Myocyte (in vitro differentiated cells): Measurements from ENCODE around the gene MS4A4A. TPM values are rescaled to one million over a fixed set of nuclear protein-coding genes. Genes with fewer than 3 reads are reported as not detected.
"Not testable (repeated sequence)": the region's sequence is repeated elsewhere in the genome, so short reads cannot be mapped to it uniquely, and the experiment has no call there.

Experiments
- DNase-seq: peaks from one replicate; pipeline ENCODE4 v3.0.0-alpha.2; 2012; ENCODE audit warnings: low read depth
- total RNA-seq: library from RNA; depleted of rRNA; stranded (reverse); fragments of >200 nt; gene quantifications from 2 replicates; pipeline ENCODE4 v1.2.3, GENCODE V29; 2014

MS4A4A gene
- total RNA-seq, 1 donor from 2014 or later: not detected

DNA sequence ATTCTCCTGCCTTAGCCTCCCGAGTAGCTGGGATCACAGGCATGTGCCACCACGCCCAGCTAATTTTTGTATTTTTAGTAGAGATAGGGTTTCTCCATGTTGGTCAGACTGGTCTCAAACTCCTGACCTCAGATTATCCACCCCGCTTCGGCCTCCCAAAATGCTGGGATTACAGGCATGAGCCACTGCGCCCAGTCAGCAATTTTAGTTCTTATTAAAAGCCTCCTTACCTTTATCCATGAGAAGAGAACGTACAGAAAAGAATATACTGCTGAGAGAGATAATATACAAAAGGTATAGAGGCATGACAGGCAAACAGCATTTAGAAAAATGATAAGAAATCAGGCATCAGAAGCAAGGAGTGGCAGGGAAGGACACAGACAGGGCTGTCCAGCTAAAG is 21.4 kb downstream of the MS4A4A start:
- DNase-seq: not testable (repeated sequence)

DNA sequence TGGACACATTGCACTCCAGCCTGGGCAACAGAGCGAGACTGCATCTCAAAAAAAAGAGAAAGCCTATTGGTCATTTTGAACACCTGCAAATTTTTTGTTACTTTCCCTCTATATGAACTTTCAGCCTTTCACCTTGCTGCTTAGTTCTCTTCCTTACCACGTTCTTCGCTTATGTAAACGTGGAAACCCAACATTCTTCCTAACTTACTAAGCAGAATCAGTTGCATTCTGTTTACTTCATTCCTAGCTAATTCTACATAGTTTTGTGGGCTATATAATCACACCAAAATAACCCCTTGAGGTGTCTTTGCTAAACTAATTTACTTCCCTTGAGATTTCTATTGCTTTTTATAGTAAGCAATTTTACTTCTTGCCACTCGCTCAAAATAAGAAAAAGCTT is 23.2 kb downstream of the MS4A4A start:
- DNase-seq: no peak

DNA sequence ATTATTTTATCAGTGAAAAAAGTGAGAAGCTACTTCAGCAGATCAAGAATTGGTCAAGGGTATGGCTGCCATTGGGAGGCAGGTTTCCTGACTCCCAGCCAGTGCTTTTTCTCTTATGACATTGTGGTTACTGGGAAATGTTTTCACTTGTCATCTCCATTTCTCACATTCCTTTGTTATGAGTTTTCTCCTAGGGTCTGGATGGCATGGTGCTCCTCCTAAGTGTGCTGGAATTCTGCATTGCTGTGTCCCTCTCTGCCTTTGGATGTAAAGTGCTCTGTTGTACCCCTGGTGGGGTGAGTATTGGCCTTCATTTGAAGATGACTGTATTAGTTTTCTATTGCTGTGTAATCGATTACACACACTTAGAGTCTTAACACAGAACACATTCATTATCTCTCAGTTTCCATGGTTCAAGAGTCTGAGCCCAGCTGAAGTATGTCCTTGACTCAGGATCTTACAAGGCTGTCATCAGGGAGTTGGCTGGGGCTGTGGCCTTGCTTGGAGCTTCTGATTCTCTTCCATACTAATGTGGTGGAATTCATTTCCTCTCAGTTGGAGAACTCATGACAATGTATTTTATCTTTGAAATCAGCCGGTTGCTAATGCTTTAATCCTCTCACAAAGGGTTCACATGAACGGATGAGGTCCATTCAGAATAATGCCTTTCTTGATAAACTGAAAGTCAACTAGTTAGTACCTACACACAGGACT is 25.6 kb downstream of the MS4A4A start:
- DNase-seq: peak; percentile 44

DNA sequence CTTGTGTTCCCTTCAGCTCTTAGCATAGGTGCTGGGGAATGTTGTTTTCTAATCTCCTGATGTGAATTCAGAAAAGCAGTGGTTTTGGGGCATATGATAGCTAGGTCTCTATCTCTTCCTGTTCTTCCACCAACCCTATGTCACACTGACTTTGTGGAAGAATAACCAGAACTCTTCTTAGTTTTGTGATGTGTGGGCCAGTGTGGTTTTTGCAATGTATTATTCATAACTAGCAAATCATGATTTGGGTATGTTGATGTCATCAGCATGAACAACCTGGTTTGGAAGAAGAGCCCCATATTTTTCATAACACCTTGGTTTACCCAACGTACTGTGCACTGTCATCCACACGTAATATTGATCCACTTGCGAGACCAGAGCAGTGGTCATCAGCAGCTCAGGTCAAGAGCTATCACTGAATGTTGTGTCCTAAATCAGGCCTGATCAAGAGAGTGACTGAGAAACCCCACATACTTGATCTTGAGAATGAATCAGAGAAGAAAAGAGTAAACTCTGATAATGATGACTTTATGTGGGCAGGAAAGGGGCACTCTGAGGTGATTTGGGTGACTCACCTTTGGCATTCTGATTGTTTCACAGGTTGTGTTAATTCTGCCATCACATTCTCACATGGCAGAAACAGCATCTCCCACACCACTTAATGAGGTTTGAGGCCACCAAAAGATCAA is 27.2 kb downstream of the MS4A4A start:
- DNase-seq: no peak

DNA sequence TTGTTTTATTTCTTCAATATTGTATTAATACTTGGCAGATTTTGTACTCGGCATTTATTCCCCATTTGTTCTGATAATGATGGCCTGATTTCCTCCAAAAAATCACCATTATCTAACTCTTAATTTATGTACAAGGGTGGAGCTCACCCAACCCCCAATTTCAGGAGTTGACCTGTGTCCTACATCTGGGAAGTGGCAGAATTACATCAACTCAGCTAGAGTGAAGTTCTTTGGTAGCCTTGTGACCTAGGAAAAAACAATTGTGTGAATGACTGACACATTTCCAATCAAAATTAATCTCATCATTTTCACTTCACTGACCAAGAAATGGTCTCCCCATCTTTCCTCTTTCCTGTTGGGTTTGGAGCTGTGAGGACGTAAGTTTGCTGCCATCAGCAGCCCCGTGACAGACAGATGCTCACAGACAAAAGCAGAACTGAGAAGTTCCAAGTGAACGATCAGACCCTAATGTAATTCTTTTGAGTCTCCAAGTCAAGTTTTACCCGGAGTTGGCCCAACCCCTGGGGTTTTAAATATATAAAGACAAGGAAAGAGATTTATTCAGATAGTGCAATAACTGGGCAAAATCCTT is 30.0 kb downstream of the MS4A4A start:
- no peak for DNase-seq

DNA sequence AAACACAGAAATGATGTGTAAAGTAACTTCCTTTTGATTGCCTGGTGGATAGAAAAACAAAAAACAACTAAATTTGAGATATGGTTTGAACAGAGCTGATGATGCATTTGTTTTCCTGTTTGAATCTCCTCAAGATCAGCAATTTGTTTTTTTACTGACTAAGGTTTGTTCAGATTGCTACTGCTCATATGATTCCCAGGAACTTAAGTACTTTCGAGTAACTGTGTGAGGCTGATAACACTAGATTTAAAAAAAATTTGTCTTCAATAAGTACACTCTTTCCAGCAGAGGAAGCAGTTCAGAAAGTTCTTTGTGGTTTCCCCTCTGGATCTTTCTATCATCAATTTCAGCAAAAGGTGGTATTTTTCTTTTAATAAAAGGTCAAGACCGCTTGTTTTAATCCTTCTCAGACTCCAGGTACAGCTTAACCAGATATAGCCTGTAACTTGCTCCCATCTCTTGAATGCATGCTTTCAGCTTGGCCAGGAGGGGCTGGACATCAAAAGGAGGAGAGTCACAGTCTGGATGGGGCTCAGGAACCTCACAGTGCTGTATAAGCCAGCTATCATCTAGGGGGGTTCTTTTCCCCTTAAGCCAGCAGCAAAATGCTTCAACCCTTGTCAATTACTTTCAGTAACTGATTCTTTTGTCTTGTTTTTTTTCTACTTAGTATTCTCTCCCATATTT is 34.3 kb downstream of the MS4A4A start:
- DNase-seq: no peak

DNA sequence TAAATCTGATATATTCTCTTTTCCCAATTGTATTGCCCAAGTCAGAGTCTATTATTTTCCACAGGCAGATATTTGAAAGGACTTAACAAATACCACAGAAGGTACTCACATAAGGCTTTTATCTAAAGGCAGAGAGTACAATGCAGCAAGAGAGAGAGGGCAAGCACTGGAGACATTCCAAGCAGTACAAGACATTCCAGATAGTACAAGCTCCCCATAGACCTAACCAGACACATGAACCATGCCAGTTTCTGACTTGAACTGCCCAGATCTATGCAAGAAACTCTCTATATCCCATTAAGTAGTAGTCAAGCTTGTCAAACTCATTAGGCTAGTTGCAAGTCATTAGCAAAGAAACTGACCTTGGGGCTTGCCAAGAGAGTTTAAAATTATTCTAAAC is 35.4 kb downstream of the MS4A4A start:
- no peak for DNase-seq

DNA sequence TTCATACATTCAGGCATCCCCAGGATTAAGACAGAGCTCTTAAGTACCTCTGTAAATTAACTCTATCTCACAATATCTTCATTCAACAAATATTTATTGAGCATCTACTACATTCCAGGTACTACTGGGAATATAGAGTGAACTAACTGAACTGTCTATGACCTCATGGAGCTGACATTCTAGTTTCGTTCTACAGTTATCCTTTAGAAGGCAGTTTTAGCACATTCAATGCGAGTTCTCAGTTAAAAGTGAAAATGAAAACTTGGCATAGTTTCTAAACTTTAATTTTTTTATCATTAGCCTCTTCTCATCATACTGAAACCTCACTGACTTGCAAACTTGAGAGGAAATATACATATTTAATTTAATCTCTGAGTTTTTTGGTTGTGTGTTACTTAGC is 35.9 kb downstream of the MS4A4A start:
- no peak for DNase-seq

DNA sequence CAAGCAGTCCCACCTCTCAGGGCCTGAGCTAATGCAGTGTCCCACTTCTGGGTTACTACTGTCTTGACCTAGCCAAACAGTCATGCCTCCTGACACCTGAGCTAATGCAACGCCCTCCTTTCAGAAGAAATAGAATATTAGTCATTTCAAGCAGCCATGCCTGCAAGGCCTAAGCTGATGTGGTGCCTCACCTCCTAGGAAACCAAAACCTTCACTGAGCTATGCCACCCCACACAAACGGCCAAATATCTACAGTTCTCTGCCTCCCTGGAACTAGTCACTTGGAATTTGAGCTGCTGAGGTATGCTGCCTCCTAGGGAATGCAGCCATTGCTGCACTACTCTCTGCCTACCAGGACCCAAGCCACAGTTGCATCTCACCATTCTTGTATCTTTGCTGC is 38.3 kb downstream of the MS4A4A start:
- no peak for DNase-seq

DNA sequence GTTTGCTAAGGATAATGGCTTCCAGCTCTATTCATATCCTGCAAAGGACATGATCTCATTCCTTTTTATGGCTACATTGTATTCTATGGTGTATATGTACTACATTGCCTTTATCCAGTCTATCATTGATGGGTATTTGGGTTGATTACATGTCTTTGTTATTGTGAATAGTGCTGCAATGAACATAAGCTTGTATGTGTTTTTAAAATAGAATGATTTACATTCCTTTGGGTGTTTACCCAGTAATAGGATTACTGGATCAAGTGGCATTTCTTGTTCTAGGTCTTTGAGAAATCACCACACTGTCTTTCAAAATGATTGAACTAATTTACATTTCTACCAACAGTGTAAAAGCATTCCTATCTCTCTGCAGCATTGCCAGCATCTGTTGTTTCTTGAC is 40.6 kb downstream of the MS4A4A start:
- no peak for DNase-seq

DNA sequence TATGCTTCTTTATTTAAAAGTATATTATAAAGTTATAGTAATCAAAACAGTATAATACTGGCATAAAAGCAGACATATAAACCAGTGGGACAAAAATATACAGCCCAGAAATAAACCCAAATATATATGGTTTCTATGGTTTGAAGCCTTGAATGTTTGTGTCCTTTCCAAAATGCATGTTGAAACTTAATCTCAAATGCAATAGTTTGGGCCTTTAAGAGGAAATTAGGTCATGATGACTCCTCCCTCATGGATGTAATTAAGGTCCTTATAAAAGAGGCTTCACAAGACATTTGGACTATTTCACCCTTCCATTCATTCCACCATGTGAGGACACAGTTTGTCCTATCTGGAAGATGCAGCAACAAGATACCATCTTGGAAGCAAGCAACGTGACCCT is 46.5 kb downstream of the MS4A4A start, which contains the start of gene MS4A6E:
TSS of gene MS4A6E (plus strand) at position 301 of the 400 bp plus-strand sequence. CDS start 7,641 bp downstream, outside the sequence.
- no peak for DNase-seq

DNA sequence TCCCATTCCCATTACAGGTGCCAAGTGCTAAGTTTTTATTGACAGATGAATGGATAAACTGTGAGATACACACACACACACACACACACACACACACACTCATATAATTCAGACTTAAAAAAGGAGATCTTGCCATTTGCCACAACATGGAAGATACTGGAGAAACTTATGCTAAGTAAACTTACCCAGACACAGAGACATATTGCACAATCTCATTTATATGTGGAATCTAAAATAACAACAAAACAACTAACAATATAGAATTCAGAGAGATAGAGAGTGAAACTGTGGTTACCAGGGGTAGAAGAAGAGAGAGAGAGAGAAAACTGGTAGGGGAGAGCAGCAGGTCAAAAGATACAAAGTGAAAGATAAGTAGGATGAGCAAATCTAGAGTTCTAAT is 48.0 kb downstream of the MS4A4A start:
- no peak for DNase-seq

DNA sequence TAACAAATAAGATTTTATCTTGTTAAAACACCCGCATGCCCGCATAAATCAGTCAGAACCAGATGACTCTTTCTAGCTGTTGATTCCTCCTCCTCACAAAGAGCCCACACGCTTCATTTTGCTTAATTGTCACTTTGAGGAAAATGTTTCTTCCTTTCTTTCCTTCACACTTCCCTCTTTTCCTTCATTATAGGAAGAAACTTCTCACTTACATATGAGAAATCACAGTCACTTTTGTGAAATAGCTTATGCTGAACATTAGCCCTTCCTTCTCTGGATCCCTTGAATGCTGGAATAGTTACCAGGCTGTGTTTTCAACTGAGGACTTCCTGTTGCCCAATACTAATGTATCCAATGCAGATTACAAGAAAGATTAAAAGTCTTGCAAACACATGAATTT is 52.4 kb downstream of the MS4A4A start:
- DNase-seq: no peak

DNA sequence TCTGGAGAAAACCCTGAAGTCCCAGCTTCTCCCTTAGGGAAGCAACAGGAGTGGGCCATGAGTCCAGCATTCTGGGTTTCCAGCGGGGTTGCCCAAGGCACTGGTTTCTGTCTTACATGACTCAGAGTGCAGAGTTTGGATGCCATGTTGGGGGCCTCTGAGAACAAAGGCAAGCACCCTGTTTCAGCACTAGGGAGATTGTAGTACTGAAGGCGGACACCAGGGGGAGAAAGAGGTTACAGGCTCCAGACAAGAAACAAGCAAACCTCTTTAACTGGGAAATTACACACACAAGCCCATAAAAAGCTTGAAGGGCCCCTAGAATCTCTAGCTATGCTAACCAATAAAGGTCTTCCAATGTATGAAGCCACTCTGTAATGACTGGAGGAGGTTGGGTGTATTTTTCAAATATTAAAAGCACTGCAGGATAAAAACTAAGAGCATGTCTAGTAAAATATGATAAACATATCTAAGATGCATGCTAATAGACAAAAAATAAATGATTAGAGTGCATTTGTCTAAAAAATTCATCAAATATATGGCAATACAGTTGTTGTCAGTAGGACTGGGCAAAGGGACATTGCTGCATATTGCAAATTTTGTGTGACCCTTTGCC is 53.6 kb downstream of the MS4A4A start:
- DNase-seq: peak; percentile 58

DNA sequence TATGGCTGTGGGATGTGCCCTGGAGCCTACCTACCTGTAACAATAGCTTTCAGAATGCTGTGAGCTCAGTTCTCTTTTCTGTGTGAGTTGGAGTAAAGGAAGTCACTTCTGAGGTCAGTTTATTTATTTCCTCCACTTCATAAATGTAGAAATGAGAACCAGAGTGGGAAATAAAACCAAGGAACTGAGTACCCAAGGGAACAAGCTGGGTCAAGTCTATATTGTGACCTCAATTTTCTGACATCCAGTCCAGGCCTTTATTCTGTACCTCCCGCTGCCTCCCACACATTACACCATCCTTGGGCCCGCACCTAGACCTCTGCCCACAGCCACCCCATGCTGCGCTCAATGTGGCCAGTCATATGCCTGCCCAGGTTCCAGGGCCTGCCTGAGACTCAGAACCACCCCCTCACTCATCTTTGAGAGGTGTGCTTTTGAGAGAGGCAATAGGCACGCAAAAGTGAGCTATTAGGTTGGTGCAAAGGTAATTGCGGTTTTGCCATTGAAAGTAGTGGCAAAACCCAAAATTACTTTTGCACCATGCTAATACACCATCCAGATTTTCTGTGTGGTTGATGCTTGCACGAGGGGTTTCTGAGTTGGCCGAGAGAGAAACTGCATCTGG is 56.4 kb downstream of the MS4A4A start:
- no peak for DNase-seq

DNA sequence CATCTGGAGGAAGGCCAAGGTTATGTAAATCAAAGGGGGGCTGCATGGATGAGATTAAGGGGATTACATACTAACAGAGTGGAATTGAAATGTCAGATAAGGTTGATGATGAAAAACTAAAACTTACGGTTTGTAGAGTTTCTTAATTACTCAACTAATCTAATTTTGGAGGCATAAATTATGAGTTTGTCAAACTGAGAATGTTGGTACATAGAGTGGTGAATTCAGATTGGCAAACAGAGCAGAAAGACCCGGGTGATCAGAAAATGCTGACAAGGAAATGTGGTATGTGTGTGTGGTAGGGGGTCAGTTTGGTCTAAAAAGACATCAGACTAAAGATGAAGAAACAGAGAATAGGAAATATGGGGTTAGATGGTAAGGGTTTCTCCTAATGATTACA is 57.6 kb downstream of the MS4A4A start:
- DNase-seq: no peak

DNA sequence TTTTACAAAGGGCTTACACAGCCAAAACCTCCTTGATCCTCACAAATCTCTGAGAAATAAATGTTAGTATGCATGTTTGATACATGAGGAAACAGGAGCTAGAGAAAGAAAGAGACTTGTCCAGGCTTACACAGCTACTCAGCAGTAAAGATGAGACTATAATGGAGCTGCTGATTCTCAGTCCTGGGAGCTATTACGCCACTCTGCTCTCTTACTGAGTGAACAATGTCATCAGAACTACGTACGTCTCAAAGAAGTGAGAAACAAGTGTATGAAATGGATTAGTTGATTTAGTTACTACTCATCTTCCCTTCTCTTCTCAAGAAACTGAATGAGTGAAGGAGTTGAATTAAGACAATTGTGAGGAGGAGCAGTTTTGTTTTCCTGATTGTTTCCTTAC is 58.9 kb downstream of the MS4A4A start:
- no peak for DNase-seq

DNA sequence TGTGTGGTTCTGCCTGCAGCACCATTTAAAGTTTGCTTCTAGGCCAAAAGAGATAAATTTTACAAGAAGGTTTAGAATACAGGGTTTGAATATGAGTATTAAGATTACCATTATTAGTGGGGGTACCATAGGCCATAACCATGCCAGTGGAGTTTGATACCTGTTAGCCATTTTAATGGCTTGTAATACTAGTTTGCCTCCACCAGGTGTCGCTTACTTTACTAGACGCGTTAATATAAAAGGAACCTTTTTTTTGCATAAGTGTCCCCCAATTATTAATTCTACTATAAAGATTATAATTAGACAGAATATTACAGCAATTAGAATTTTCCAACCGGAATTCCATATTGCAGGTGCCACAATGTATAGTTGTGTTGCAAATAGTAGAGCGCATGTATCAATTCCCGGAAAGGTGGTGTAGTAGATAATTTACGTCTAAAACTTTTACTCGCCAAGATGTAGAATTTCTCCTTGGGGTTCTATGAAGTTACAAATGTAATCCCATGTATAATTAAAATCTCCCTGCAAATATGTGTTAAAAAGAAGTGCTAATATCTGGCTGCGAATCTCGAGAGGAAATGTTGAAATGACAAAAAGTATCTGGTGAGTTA is 62.7 kb downstream of the MS4A4A start:
- DNase-seq: peak; percentile 11

DNA sequence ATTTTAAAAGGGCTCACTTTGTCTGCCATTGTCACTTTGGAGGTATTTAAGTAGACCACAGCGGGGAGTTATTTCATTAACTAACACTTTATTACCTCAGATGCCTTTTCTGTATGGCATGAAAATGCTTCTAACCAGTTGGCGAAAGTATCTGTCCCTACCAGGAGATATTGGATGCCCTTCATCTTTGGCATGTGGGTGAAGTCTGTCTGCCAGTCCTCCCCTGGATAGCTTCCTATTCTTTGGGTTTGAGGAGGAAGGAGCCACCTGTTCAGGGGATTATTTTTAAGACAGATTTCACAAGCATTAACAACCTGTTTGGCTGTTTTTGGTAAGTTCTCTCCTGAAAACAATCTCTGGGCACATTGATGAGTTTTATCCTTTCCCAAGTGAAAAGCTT is 63.7 kb downstream of the MS4A4A start:
- DNase-seq: no peak

DNA sequence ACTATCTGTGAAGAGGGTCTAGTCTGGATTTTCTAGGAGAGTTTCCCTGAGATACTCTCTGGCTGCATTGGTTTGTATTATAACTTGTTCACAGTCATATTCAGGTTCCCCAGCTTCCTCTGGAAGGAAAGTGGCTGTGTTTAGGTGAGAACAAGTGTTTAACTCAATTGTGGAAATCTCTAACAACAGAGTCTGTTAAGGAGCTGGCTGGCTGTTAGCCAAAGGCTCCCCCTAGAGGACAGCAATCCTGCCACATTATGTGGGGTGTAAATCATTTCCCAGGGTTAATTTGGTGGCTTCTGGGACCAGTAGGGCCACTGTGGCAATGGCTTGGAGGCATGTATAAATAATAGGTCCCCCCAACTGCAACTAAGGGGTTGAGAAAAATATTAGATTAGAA is 65.0 kb downstream of the MS4A4A start:
- DNase-seq: peak; percentile 16
